ENCODE results near the gene OR52B6.

GRCh38 chr11:5541427-5541826 lies 39.2 kb upstream of the OR52B6 start:
- TF ChIP-seq EZH2 (IDR thresholded peaks at IDR 0.05; ENCODE audit: borderline replicate concordance, insufficient read depth, low read depth, low read length, poor library complexity, severe bottlenecking) (no peak), CTCF (IDR thresholded peaks at IDR 0.05) (no peak)
